Upper lobe of right lung (tissue), 1 donor: Measurements from ENCODE around the gene LAIR2. TPM values are rescaled to one million over a fixed set of nuclear protein-coding genes. Genes with fewer than 3 reads are reported as not detected.
A peak's percentile ranks its signal among the peaks of the same experiment; 100 is the strongest.
"Not testable (repeated sequence)": the region's sequence is repeated elsewhere in the genome, so short reads cannot be mapped to it uniquely, and the experiment has no call there.

ENCODE experiments used
- ATAC-seq: fragments of 200-7000 bp; cut with Tn5 transposase; one replicate; pipeline ENCODE4 v1.9.1; 2020; ENCODE audit warnings: mild to moderate bottlenecking, moderate library complexity
- DNase-seq: peaks from one replicate; pipeline ENCODE4 v3.0.0-alpha.2; 2020
- H3K27ac ChIP-seq: fragments of 200-600 bp; one replicate; pipeline ENCODE4 v1.8.0; 2022
- H3K27me3 ChIP-seq: fragments of 200-600 bp; one replicate; pipeline ENCODE4 v1.8.0; 2022; ENCODE audit warnings: mild to moderate bottlenecking
- H3K36me3 ChIP-seq: fragments of 200-600 bp; one replicate; pipeline ENCODE4 v1.8.0; 2022
- H3K4me1 ChIP-seq: fragments of 200-600 bp; one replicate; pipeline ENCODE4 v1.8.0; 2022
- H3K4me3 ChIP-seq: fragments of 200-600 bp; one replicate; pipeline ENCODE4 v1.8.0; 2022; ENCODE audit warnings: mild to moderate bottlenecking
- H3K9me3 ChIP-seq: fragments of 200-600 bp; one replicate; pipeline ENCODE4 v1.8.0; 2022
- intact Hi-C: fragments of 100-400 bp; cut with DNase I; formaldehyde crosslinking; loops from one replicate; pipeline ENCODE4 v1.11.0; 2022
- total RNA-seq: library from RNA; stranded (reverse); fragmentation: NEBNext Ultra II Directional; extraction: Animal tissue kit (Norgen Biotek cat#: 25700); gene quantifications from one replicate; pipeline ENCODE4 v1.2.1, GENCODE V29; 2021
- TF ChIP-seq, protein P1 (sequence below): fragments of 200-600 bp; IDR thresholded peaks from one replicate; pipeline ENCODE4 v1.8.0; 2022; ENCODE audit warnings: antibody characterized with exemption
- donor health status: DM: no; HTN: yes; CAD: no; lungs with severe emphysema.

Gene LAIR2
- total RNA-seq, 1 donor from 2014 or later = not detected

DNA sequence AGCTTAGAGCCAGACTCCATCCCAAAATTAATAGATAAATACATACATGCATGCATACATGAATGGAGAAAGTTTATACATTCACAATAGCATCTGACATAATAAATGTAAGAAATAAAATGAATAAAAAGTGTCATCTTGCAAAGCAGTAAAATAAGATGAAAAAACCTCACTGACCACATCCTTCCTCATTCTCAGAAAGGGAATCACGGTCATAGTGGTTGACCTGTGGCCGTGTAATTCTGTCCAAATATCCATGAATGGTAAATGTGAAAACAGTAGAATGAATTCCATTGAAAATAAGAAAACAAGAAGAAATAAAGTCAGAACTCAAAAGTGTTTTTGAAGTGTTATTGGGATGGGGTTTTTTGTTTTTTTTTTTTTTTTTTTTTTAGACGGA is 19.7 kb upstream of the LAIR2 start:
- TF ChIP-seq, protein P1, sequence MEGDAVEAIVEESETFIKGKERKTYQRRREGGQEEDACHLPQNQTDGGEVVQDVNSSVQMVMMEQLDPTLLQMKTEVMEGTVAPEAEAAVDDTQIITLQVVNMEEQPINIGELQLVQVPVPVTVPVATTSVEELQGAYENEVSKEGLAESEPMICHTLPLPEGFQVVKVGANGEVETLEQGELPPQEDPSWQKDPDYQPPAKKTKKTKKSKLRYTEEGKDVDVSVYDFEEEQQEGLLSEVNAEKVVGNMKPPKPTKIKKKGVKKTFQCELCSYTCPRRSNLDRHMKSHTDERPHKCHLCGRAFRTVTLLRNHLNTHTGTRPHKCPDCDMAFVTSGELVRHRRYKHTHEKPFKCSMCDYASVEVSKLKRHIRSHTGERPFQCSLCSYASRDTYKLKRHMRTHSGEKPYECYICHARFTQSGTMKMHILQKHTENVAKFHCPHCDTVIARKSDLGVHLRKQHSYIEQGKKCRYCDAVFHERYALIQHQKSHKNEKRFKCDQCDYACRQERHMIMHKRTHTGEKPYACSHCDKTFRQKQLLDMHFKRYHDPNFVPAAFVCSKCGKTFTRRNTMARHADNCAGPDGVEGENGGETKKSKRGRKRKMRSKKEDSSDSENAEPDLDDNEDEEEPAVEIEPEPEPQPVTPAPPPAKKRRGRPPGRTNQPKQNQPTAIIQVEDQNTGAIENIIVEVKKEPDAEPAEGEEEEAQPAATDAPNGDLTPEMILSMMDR = no peak
- no peak overlapping the region for H3K4me3 ChIP-seq
- H3K36me3 ChIP-seq = no peaks in the 10 kb centered on the region
- DNase-seq (no peak), ATAC-seq (peak; percentile 56)
- H3K4me1 ChIP-seq = no peaks in the 10 kb centered on the region
- H3K9me3 ChIP-seq = no peaks in the 10 kb centered on the region
- intact Hi-C loops = no loop called here
- H3K27ac ChIP-seq = no peak overlapping the region
- peaks cover 22% of the 10 kb centered on the region for H3K27me3 ChIP-seq

DNA sequence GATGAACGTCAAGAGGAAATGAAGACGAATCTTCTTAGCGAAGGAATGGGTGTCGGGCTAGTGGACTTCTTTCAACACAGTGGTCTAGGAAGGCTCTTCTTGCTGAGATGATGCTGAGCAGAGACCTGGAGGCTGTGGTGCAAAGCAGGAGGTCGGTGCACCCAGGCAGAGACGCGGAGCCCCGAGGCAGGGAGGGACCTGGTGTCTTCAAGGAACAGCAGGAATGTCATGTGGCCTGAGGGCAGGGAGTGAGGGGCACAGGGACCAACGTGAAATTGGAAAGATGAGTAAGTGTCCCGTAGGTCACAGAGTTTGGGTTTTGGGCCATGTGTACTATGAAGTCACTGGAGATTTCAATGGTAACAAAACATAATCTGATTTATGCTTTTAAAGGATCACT is 18.2 kb upstream of the LAIR2 start:
- Histone ChIP-seq H3K36me3 (no peaks in the 10 kb centered on the region), H3K9me3 (no peaks in the 10 kb centered on the region), H3K27ac (no peak overlapping the region), H3K4me1 (no peaks in the 10 kb centered on the region), H3K4me3 (no peak overlapping the region), H3K27me3 (peaks cover 22% of the 10 kb centered on the region)
- DNase-seq = no peak
- ATAC-seq = no peak
- intact Hi-C loops = no loop called here
- TF ChIP-seq, protein P1 = no peak

DNA sequence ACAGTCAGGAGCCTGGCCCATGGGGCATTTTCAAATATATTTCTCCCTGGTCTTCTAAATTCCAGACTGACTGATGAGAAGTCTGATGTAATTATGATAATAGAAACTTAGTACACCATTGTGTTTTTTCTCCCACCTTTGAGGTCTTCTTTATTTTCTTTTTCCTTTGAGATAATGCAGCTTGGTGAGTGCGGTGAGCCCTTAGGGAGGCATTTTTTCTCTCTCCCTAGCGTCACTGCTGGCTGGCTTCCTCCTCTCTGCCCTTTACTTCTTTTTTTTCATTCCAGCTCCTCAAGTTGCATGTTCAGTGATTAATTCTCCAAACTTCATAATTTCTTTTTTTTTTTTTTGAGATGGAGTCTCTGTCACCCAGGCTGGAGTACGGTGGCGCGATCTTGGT is 16.8 kb upstream of the LAIR2 start:
- TF ChIP-seq, protein P1 = no peak

DNA sequence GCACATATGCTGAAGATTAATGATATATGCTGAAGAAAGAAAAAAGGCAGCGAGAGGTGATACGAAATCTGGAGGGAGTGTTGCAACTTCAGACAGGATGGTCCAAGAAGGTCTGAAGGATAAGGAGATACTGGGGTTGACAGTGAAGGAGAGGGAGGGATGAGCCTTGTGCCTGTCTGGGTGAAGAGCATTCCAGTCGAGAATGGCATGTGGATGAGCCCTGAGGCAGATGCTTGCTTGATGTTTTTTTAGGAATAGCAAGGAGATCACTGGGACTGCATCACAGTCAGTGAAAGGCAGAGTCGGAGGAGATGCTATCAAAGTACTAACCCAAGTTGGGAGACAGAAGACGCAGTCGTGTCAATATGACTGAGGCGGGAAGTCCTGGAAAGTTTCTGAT is 13.3 kb upstream of the LAIR2 start:
- intact Hi-C loops = no loop called here
- TF ChIP-seq, protein P1 = no peak
- no peaks in the 10 kb centered on the region for H3K36me3 ChIP-seq
- no peaks in the 10 kb centered on the region for H3K4me1 ChIP-seq
- H3K27me3 ChIP-seq = peaks cover 34% of the 10 kb centered on the region
- DNase-seq (no peak), ATAC-seq (no peak)
- H3K27ac ChIP-seq = no peak overlapping the region
- no peaks in the 10 kb centered on the region for H3K9me3 ChIP-seq
- H3K4me3 ChIP-seq = no peak overlapping the region

More for the DNA sequence above, 16.8 kb upstream of the LAIR2 start:
- DNase-seq (no peak), ATAC-seq (no peak)
- no peaks in the 10 kb centered on the region for H3K9me3 ChIP-seq
- intact Hi-C loops = no loop called here
- no peaks in the 10 kb centered on the region for H3K36me3 ChIP-seq
- H3K27ac ChIP-seq = no peak overlapping the region
- H3K4me1 ChIP-seq = no peaks in the 10 kb centered on the region
- no peak overlapping the region for H3K4me3 ChIP-seq
- H3K27me3 ChIP-seq = peaks cover 22% of the 10 kb centered on the region

DNA sequence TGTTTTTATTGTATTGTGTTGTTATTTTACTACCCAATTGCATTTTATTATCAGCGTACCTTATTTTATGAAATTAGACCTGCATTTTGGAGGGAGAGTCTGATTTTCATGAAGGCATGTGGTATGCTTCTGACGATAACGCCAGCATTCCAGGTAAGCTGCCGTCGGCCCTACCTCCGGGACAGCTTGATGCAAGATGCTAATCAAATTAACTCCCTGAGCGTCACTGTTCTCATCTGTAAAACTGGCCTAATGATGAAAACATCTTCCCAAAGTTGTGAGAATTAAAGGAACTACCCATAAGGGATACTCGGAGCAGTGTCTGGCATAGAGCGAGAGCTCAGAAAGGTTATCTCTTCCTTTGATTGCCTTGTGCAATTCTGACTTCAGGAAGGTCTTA is 12.9 kb upstream of the LAIR2 start:
- TF ChIP-seq, protein P1 = no peak
- no peaks in the 10 kb centered on the region for H3K9me3 ChIP-seq
- DNase-seq (no peak), ATAC-seq (no peak)
- H3K4me1 ChIP-seq = no peaks in the 10 kb centered on the region
- H3K27ac ChIP-seq = no peak overlapping the region
- intact Hi-C loops = no loop called here
- H3K27me3 ChIP-seq = peaks cover 33% of the 10 kb centered on the region
- H3K36me3 ChIP-seq = no peaks in the 10 kb centered on the region
- no peak overlapping the region for H3K4me3 ChIP-seq

DNA sequence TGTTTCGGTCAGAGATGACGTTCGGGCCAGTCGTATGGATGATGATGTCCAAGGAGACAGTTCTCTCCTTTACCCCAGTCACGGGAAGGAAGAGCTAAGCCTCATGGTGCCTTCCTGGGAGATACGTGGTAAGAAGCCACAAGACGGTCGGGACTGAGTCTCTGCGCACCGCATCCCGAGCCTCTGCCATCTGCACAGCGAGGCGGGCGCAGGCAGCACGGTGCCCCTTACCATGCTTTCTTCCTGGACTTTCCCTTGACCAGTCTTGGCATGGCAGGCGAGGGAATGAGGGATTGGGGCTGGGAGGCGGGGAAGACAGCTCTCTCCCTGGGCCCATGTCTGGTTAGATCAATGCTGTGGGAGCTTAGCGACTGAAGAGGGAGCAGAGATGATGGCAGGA is 10.1 kb upstream of the LAIR2 start:
- Histone ChIP-seq H3K4me1 (no peaks in the 10 kb centered on the region), H3K27me3 (peaks cover 22% of the 10 kb centered on the region), H3K9me3 (no peaks in the 10 kb centered on the region), H3K36me3 (no peaks in the 10 kb centered on the region), H3K27ac (no peak overlapping the region), H3K4me3 (no peak overlapping the region)
- no peak for DNase-seq
- TF ChIP-seq, protein P1 = no peak
- intact Hi-C loops = no loop called here
- peak; percentile 12 for ATAC-seq

DNA sequence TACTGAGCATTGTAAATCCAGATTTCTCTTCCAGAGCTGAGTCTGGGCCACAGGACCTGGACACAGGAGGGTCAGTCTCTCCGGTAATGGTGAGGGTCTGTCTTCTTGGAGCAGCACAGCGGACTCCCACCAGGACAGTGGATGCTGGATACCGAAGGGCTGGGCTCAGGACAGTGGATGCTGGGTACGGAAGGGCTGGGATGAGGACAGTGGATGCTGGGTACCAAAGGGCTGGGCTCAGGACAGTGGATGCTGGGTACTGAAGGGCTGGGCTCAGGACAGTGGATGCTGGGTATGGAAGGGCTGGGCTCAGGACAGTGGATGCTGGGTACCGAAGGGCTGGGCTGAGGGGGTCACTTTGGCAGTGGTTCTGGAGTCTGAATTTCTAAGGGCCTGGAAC is 9.6 kb upstream of the LAIR2 start:
- H3K27ac ChIP-seq, H3K36me3 ChIP-seq, H3K4me3 ChIP-seq, H3K4me1 ChIP-seq, DNase-seq, H3K9me3 ChIP-seq, ATAC-seq, intact Hi-C loops: not testable (repeated sequence)
- H3K27me3 ChIP-seq = peaks cover 22% of the 10 kb centered on the region
